ENCODE measurements around the gene ADGRL1.

- TF ChIP-seq CTCF (IDR thresholded peaks at IDR 0.05 in 8 of 11, conservative IDR thresholded peaks at IDR 0.05 in 3 of 11) (no peak), POLR2A (IDR thresholded peaks at IDR 0.05) (no peak), POLR2AphosphoS5 (IDR thresholded peaks at IDR 0.05) (peak in 1 of 3 donors; percentile 14)
Measured at GRCh38 chr19:14102756-14103155, 103.2 kb downstream of the ADGRL1 start.

Measured in spleen (tissue), 7 donors.